Activated naive CD4-positive, alpha-beta T cell treated with Interleukin-2 at 50 U/mL for 16 hours (primary cell): ENCODE results near the gene CBLB.

Experiments used
- DNase-seq: peaks from one replicate; pipeline ENCODE4 v3.0.0-alpha.2; 2020

The CBLB gene

GRCh38 chr3:105611304-105612192, 257.3 kb downstream of the CBLB start:
- no peak for DNase-seq

- DNase-seq: no peak
Observed at GRCh38 chr3:105610473-105610872, 258.3 kb downstream of the CBLB start.

GRCh38 chr3:105608623-105609022, 260.2 kb downstream of the CBLB start:
- no peak for DNase-seq

GRCh38 chr3:105606016-105606415, 262.8 kb downstream of the CBLB start:
- DNase-seq: no peak
